HepG2 (cell line): ENCODE measurements around the gene GJA3. TPM values are rescaled to one million over a fixed set of nuclear protein-coding genes. Genes with fewer than 3 reads are reported as not detected.

ENCODE experiments used
- ATAC-seq: fragments of 200-7000 bp; cut with Tn5 transposase; 3 replicates; pipeline ENCODE4 v1.9.1; 2020; ENCODE audit warnings: mild to moderate bottlenecking, moderate library complexity
- BruUV-seq: library from RNA; stranded (reverse); fragments of 400-500 nt; replicated peaks from 2 replicates; lab custom pipeline; 2021; lab: Mats Ljungman, UMichigan
- CTCF ChIA-PET: fragments of 300-600 bp; formaldehyde crosslinking; extraction: SDS; loops from one replicate; lab custom pipeline; 2021; ENCODE audit warnings: low total read pairs, inconsistent platforms, low intra/inter-chr PET ratio; lab: Yijun Ruan, JAX
- POLR2A ChIA-PET: fragments of 350-600 bp; sonication (Branson Sonifier 250); formaldehyde crosslinking; loops from one replicate; lab custom pipeline; 2020; ENCODE audit warnings: antibody characterized with exemption, inconsistent platforms; lab: Yijun Ruan, JAX
- DNase-seq: peaks from one replicate; pipeline ENCODE4 v3.0.0-alpha.2; 2015; ENCODE audit warnings: low spot score
- FAIRE-seq: peaks from 3 replicates; lab custom pipeline; 2011; peaks lifted over from hg19 to GRCh38; lab: Jason Lieb, UNC
- H2AFZ ChIP-seq: one replicate; pipeline ENCODE4 v1.6.1; 2011; ENCODE audit warnings: low read length, inconsistent platforms
- H3K27ac ChIP-seq: fragments of 300-600 bp; 3 replicates; pipeline ENCODE4 v1.8.0; 2011; ENCODE audit warnings: mixed run types, mild to moderate bottlenecking, mixed read lengths, low read length, inconsistent platforms; ENCODE audit not compliant: insufficient read depth; ENCODE audit errors: extremely low read length
- H3K27me3 ChIP-seq, 2 experiments: fragments of 200-600 bp in 1 of 2; 2 replicates in 1 of 2; 3 replicates in 1 of 2; pipeline versions ENCODE4 v1.6.0 to v1.8.0; 2011; ENCODE audit warnings: low read length in 2 of 2, mild to moderate bottlenecking in 2 of 2, moderate library complexity in 2 of 2, inconsistent platforms in 1 of 2; ENCODE audit not compliant: insufficient read depth in 2 of 2, control insufficient read depth in 1 of 2
- H3K36me3 ChIP-seq, 2 experiments: fragments of 200-600 bp in 1 of 2; replicated peaks in 1 of 2; 2 replicates in 1 of 2; 3 replicates in 1 of 2; pipeline versions ENCODE4 v1.5.1 to v1.8.0; 2011; ENCODE audit warnings: low read length in 2 of 2, inconsistent platforms in 1 of 2; ENCODE audit not compliant: insufficient read depth in 2 of 2, control insufficient read depth in 1 of 2
- H3K4me1 ChIP-seq: 2 replicates; pipeline ENCODE4 v1.5.1; 2012; ENCODE audit warnings: low read length, inconsistent platforms; ENCODE audit not compliant: insufficient read depth
- H3K4me2 ChIP-seq: 2 replicates; pipeline ENCODE4 v1.6.0; 2011; ENCODE audit warnings: low read depth, low read length, inconsistent platforms
- H3K4me3 ChIP-seq, 3 experiments: fragments of 200-600 bp in 1 of 3; sonication (generic), shearing (Covaris generic) in 1 of 3; replicated peaks in 1 of 3; 2 replicates each; pipeline ENCODE4 v1.5.1; 2011 to 2016; ENCODE audit warnings: low read length in 3 of 3, inconsistent platforms in 2 of 3, low read depth in 2 of 3, mild to moderate bottlenecking in 2 of 3, control low read depth in 1 of 3, mixed read lengths in 1 of 3; ENCODE audit not compliant: insufficient read depth in 1 of 3
- H3K79me2 ChIP-seq: one replicate; pipeline ENCODE4 v1.6.1; 2011; ENCODE audit warnings: low read length, inconsistent platforms; ENCODE audit not compliant: insufficient read depth
- H3K9ac ChIP-seq: 2 replicates; pipeline ENCODE4 v1.6.0; 2011; ENCODE audit warnings: mild to moderate bottlenecking, low read depth, low read length, inconsistent platforms; ENCODE audit not compliant: insufficient read depth
- H3K9me3 ChIP-seq: 2 replicates; pipeline ENCODE4 v1.5.1; 2012; ENCODE audit warnings: mild to moderate bottlenecking, low read length
- H4K20me1 ChIP-seq: 2 replicates; pipeline ENCODE4 v1.6.0; 2011; ENCODE audit warnings: inconsistent platforms, mild to moderate bottlenecking, low read length, moderate library complexity; ENCODE audit not compliant: insufficient read depth
- CENPT ChIP-seq: sonication (generic); formaldehyde crosslinking; IDR thresholded peaks from 2 replicates; pipeline ENCODE4 v1.8.0; 2022; ENCODE audit warnings: low read depth, mild to moderate bottlenecking, moderate library complexity, missing genetic modification reagents
- EED ChIP-seq: sonication (generic); formaldehyde crosslinking; IDR thresholded peaks from 2 replicates; pipeline ENCODE4 v1.5.0; 2020; ENCODE audit warnings: mild to moderate bottlenecking, missing genetic modification reagents
- IKZF1 ChIP-seq: fragments of 450-650 bp; IDR thresholded peaks from 2 replicates; pipeline ENCODE4 v1.7.1; 2016
- MAZ ChIP-seq, 2 experiments: sonication (generic) in 1 of 2; formaldehyde crosslinking in 1 of 2; IDR thresholded peaks; 2 replicates each; pipeline versions ENCODE4 v1.5.0 to v1.6.1; 2012 to 2020; ENCODE audit warnings: low read depth in 2 of 2, mild to moderate bottlenecking in 2 of 2, borderline replicate concordance in 1 of 2, improper control_type of control experiment in 1 of 2, low read length in 1 of 2, missing genetic modification reagents in 1 of 2, moderate library complexity in 1 of 2
- NAIF1 ChIP-seq: sonication (generic); formaldehyde crosslinking; IDR thresholded peaks from 2 replicates; pipeline ENCODE4 v1.5.0; 2020; ENCODE audit warnings: mild to moderate bottlenecking, missing genetic modification reagents, borderline replicate concordance
- NBN ChIP-seq: fragments of 450-650 bp; conservative IDR thresholded peaks from 2 replicates; pipeline ENCODE4 v1.6.1; 2017
- NFE2L2 ChIP-seq: fragments of 150-350 bp; IDR thresholded peaks from 2 replicates; pipeline ENCODE4 v1.6.1; 2014; ENCODE audit warnings: low read length
- PAX8 ChIP-seq: sonication (generic); formaldehyde crosslinking; IDR thresholded peaks from 2 replicates; pipeline ENCODE4 v1.8.0; 2022; ENCODE audit warnings: mild to moderate bottlenecking, missing genetic modification reagents, borderline replicate concordance
- PHB2 ChIP-seq: fragments of 450-650 bp; IDR thresholded peaks from 2 replicates; pipeline ENCODE4 v1.6.1; 2018; ENCODE audit not compliant: partially characterized antibody
- PLRG1 ChIP-seq: fragments of 450-650 bp; conservative IDR thresholded peaks from 2 replicates; pipeline ENCODE4 v1.6.1; 2016
- SRSF9 ChIP-seq: fragments of 200-400 bp; formaldehyde crosslinking; IDR thresholded peaks from 2 replicates; pipeline ENCODE4 v1.6.1; 2018; ENCODE audit warnings: borderline replicate concordance, mild to moderate bottlenecking, low read depth, low read length; ENCODE audit not compliant: insufficient read depth, poor library complexity, severe bottlenecking
- ZNF552 ChIP-seq: sonication (generic); formaldehyde crosslinking; IDR thresholded peaks from 2 replicates; pipeline ENCODE4 v1.9.0; 2022; ENCODE audit warnings: missing genetic modification reagents, mild to moderate bottlenecking, borderline replicate concordance
- ZNF597 ChIP-seq: sonication (generic); formaldehyde crosslinking; IDR thresholded peaks from 2 replicates; pipeline ENCODE4 v1.5.0; 2020; ENCODE audit warnings: missing genetic modification reagents
- ZNF7 ChIP-seq: IDR thresholded peaks from 2 replicates; pipeline ENCODE4 v1.6.1; 2016; ENCODE audit warnings: missing biosample characterization, missing genetic modification reagents
- WGBS: methylation state at CpG from one replicate; pipeline ENCODE4 v1.1.6; 2017; ENCODE audit warnings: low lambda C conversion rate; 5-methylcytosine and 5-hydroxymethylcytosine counted together
- in situ Hi-C: cut with HindIII; loops from 2 replicates; pipeline ENCODE4 v1.10.0; 2017; ENCODE audit warnings: low pct_unique_long_range_greater_than_20kb; ENCODE audit not compliant: extremely low pct_ligation_motif_present
- intact Hi-C: fragments of 100-400 bp; cut with micrococcal nuclease; formaldehyde crosslinking; loops from one replicate; pipeline ENCODE4 v1.10.0; 2022; ENCODE audit not compliant: unreplicated experiment
- polyA plus RNA-seq, 8 experiments: library from polyadenylated mRNA; depleted of rRNA in 3 of 8; stranded (reverse) in 7 of 8; unstranded in 1 of 8; fragments of >200 nt; fragmentation: Illumina TruSeq in 4 of 8; extraction: Trizol in 4 of 8; gene quantifications; 2 replicates each; pipeline versions ENCODE4 v1.2.1 to v1.2.3, GENCODE V29; 2011 to 2016; ENCODE audit warnings: low read depth in 4 of 8, missing spikeins in 1 of 8, mixed read lengths in 1 of 8; ENCODE audit not compliant: insufficient read depth in 1 of 8
- total RNA-seq, 5 experiments: library from RNA; depleted of rRNA; stranded (reverse); fragments of >200 nt; fragmentation: Illumina TruSeq; extraction: Trizol; gene quantifications; 2 replicates each; pipeline ENCODE4 v1.2.3, GENCODE V29; 2016; ENCODE audit warnings: low read depth in 1 of 5
- TF ChIP-seq, protein P1 (sequence below): sonication (generic); formaldehyde crosslinking; IDR thresholded peaks from 2 replicates; pipeline ENCODE4 v1.4.0; 2020; ENCODE audit warnings: missing genetic modification reagents
- TF ChIP-seq, protein P2 (sequence below): sonication (generic); formaldehyde crosslinking; IDR thresholded peaks from 2 replicates; pipeline ENCODE4 v1.4.0; 2020; ENCODE audit warnings: mild to moderate bottlenecking, missing genetic modification reagents

Gene GJA3
- total and polyA plus RNA-seq, 2 of the 13 experiments (the other 11 are each of a cell fraction or from before 2014, with no cell fraction given): 0.04 TPM

GRCh38 chr13:20130012-20130411 is 30.8 kb downstream of the GJA3 start:
- Histone ChIP-seq H3K4me2 (no peak overlapping the region), H3K36me3 (no peaks in the 10 kb centered on the region), H3K9ac (no peak overlapping the region), H2AFZ (no peak overlapping the region), H3K9me3 (no peaks in the 10 kb centered on the region), H3K79me2 (no peaks in the 10 kb centered on the region), H3K27me3 (no peaks in the 10 kb centered on the region; a peak in 1 of 5 replicates), H4K20me1 (no peaks in the 10 kb centered on the region), H3K27ac (no peak overlapping the region), H3K4me3 (no peak overlapping the region), H3K4me1 (peaks cover 31% of the 10 kb centered on the region)
- intact Hi-C loops: no loop called here
- no peak for ATAC-seq
- BruUV-seq: no TSS peak
- ChIA-PET CTCF (no interaction called here), POLR2A (no interaction called here)
- in situ Hi-C loops: no loop called here
- no peak for FAIRE-seq
- 82% methylated on average over 2 of the region's 2 CpGs for WGBS
- TF ChIP-seq NAIF1 (no peak), ZNF597 (CRISPR knock-in tag) (no peak), EED (CRISPR knock-in tag) (no peak), ZNF7 (CRISPR knock-in tag) (no peak), MAZ (IDR thresholded peaks at IDR 0.05; ENCODE audit: borderline replicate concordance, low read depth, low read length) (no peak), MAZ (CRISPR knock-in tag; IDR thresholded peaks at IDR 0.05; ENCODE audit: low read depth) (no peak), PHB2 (peak; percentile 76), NFE2L2 (no peak), PAX8 (CRISPR knock-in tag) (no peak), SRSF9 (no peak), ZNF552 (CRISPR knock-in tag) (no peak), PLRG1 (peak; percentile 75; the same call in 1 of the 2 replicates), IKZF1 (0 out of 2 replicates have a peak, but pooled peaks have one; percentile 34), CENPT (CRISPR knock-in tag) (no peak), NBN (0 out of 2 replicates have a peak, but pooled peaks have one; percentile 16)
- TF ChIP-seq, protein P1, sequence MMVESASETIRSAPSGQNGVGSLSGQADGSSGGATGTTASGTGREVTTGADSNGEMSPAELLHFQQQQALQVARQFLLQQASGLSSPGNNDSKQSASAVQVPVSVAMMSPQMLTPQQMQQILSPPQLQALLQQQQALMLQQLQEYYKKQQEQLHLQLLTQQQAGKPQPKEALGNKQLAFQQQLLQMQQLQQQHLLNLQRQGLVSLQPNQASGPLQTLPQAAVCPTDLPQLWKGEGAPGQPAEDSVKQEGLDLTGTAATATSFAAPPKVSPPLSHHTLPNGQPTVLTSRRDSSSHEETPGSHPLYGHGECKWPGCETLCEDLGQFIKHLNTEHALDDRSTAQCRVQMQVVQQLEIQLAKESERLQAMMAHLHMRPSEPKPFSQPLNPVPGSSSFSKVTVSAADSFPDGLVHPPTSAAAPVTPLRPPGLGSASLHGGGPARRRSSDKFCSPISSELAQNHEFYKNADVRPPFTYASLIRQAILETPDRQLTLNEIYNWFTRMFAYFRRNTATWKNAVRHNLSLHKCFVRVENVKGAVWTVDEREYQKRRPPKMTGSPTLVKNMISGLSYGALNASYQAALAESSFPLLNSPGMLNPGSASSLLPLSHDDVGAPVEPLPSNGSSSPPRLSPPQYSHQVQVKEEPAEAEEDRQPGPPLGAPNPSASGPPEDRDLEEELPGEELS (CRISPR knock-in tag): no peak
- TF ChIP-seq, protein P2, sequence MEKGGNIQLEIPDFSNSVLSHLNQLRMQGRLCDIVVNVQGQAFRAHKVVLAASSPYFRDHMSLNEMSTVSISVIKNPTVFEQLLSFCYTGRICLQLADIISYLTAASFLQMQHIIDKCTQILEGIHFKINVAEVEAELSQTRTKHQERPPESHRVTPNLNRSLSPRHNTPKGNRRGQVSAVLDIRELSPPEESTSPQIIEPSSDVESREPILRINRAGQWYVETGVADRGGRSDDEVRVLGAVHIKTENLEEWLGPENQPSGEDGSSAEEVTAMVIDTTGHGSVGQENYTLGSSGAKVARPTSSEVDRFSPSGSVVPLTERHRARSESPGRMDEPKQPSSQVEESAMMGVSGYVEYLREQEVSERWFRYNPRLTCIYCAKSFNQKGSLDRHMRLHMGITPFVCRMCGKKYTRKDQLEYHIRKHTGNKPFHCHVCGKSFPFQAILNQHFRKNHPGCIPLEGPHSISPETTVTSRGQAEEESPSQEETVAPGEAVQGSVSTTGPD (CRISPR knock-in tag): no peak
- no peak for DNase-seq
